VCaP (cell line): ENCODE results near the gene MED15.

Source experiments
- H3K27ac ChIP-seq: fragments of 450-650 bp; 2 replicates; pipeline ENCODE4 v1.5.1; 2017
- TF ChIP-seq, protein P1 (sequence below): fragments of 450-650 bp; conservative IDR thresholded peaks from 2 replicates; pipeline ENCODE4 v1.5.1; 2017; ENCODE audit warnings: mild to moderate bottlenecking, moderate library complexity

The MED15 gene

DNA sequence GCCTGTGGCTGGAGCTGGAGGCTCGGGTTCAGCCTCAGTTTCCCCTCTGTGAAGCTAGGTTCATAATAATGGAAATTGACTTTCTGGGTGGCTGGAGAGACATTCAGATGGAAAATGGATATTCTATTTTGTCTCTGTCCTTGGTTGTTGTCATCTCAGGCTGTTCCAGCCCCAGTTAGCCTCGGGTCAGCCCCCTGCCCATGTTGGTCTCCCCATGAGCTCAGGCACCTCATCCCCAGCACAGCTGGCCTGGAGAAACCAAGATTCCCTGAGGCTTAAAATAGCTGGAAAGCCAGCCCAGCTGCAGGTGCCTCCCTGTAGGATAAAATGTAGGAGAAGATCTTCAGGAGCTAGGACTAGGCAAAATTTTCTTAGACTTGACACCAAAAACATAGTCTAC is 129.5 kb downstream of the MED15 start:
- H3K27ac ChIP-seq = no peak overlapping the region
- TF ChIP-seq, protein P1, sequence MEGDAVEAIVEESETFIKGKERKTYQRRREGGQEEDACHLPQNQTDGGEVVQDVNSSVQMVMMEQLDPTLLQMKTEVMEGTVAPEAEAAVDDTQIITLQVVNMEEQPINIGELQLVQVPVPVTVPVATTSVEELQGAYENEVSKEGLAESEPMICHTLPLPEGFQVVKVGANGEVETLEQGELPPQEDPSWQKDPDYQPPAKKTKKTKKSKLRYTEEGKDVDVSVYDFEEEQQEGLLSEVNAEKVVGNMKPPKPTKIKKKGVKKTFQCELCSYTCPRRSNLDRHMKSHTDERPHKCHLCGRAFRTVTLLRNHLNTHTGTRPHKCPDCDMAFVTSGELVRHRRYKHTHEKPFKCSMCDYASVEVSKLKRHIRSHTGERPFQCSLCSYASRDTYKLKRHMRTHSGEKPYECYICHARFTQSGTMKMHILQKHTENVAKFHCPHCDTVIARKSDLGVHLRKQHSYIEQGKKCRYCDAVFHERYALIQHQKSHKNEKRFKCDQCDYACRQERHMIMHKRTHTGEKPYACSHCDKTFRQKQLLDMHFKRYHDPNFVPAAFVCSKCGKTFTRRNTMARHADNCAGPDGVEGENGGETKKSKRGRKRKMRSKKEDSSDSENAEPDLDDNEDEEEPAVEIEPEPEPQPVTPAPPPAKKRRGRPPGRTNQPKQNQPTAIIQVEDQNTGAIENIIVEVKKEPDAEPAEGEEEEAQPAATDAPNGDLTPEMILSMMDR = no peak
